Measurements from ENCODE around the gene TMEM92. TPM values are rescaled to one million over a fixed set of nuclear protein-coding genes. Genes with fewer than 3 reads are reported as not detected.
"Not testable (repeated sequence)": the region's sequence is repeated elsewhere in the genome, so short reads cannot be mapped to it uniquely, and the experiment has no call there.

Gene TMEM92
- total RNA-seq, 1 donor from 2014 or later, result 0.26 TPM

- FAIRE-seq (no peak), DNase-seq (ENCODE audit: low read depth) (no peak)
- Histone ChIP-seq H3K4me3 (ENCODE audit: low read depth, low read length) (no peak overlapping the region), H3K36me3 (ENCODE audit: control insufficient read depth, insufficient read depth, low read length) (no peaks in the 10 kb centered on the region), H3K27me3 (ENCODE audit: control insufficient read depth, insufficient read depth, low read length) (no peaks in the 10 kb centered on the region)
- no peak for TF ChIP-seq CTCF (IDR thresholded peaks at IDR 0.05; ENCODE audit: insufficient read depth, low read length, severe bottlenecking)
Observed at GRCh38 chr17:50311483-50311882, 37.2 kb downstream of the TMEM92 start.

GRCh38 chr17:50312308-50312707 lies 38.0 kb downstream of the TMEM92 start:
- no peak for TF ChIP-seq CTCF (IDR thresholded peaks at IDR 0.05; ENCODE audit: insufficient read depth, low read length, severe bottlenecking)
- DNase-seq (ENCODE audit: low read depth) (no peak), FAIRE-seq (no peak)
- no peak overlapping the region for H3K4me3 ChIP-seq (ENCODE audit: low read depth, low read length)
- H3K36me3 ChIP-seq (ENCODE audit: control insufficient read depth, insufficient read depth, low read length), result no peaks in the 10 kb centered on the region
- H3K27me3 ChIP-seq (ENCODE audit: control insufficient read depth, insufficient read depth, low read length), result no peaks in the 10 kb centered on the region

- TF ChIP-seq CTCF (IDR thresholded peaks at IDR 0.05; ENCODE audit: insufficient read depth, low read length, severe bottlenecking), result no peak
- FAIRE-seq (no peak), DNase-seq (ENCODE audit: low read depth) (peak; percentile 28)
- H3K27me3 ChIP-seq (ENCODE audit: control insufficient read depth, insufficient read depth, low read length), result no peaks in the 10 kb centered on the region
- H3K4me3 ChIP-seq (ENCODE audit: low read depth, low read length), result no peak overlapping the region
- no peaks in the 10 kb centered on the region for H3K36me3 ChIP-seq (ENCODE audit: control insufficient read depth, insufficient read depth, low read length)
Observed at GRCh38 chr17:50314456-50315011, 40.3 kb downstream of the TMEM92 start.

GRCh38 chr17:50316016-50316587 lies 41.8 kb downstream of the TMEM92 start:
- peak; percentile 13 for FAIRE-seq
- Histone ChIP-seq H3K36me3 (ENCODE audit: control insufficient read depth, insufficient read depth, low read length) (no peaks in the 10 kb centered on the region), H3K27me3 (ENCODE audit: control insufficient read depth, insufficient read depth, low read length) (no peaks in the 10 kb centered on the region), H3K4me3 (ENCODE audit: low read depth, low read length) (no peak overlapping the region)
- no peak for TF ChIP-seq CTCF (IDR thresholded peaks at IDR 0.05; ENCODE audit: insufficient read depth, low read length, severe bottlenecking)
- DNase-seq (ENCODE audit: low read depth), result peak; percentile 85

GRCh38 chr17:50316660-50317059 lies 42.4 kb downstream of the TMEM92 start:
- H3K27me3 ChIP-seq (ENCODE audit: control insufficient read depth, insufficient read depth, low read length); H3K4me3 ChIP-seq (ENCODE audit: low read depth, low read length); FAIRE-seq; H3K36me3 ChIP-seq (ENCODE audit: control insufficient read depth, insufficient read depth, low read length); DNase-seq (ENCODE audit: low read depth): not testable (repeated sequence)

GRCh38 chr17:50317121-50317520 lies 42.9 kb downstream of the TMEM92 start:
- no peaks in the 10 kb centered on the region for H3K27me3 ChIP-seq (ENCODE audit: control insufficient read depth, insufficient read depth, low read length)
- DNase-seq (ENCODE audit: low read depth) (peak; percentile 30), FAIRE-seq (peak; percentile 93)
- H3K36me3 ChIP-seq (ENCODE audit: control insufficient read depth, insufficient read depth, low read length), result no peaks in the 10 kb centered on the region
- H3K4me3 ChIP-seq (ENCODE audit: low read depth, low read length), result no peak overlapping the region
- no peak for TF ChIP-seq CTCF (IDR thresholded peaks at IDR 0.05; ENCODE audit: insufficient read depth, low read length, severe bottlenecking)
